HG03039 (cell line): Measurements from ENCODE around the gene GLRA1.
"Not testable (repeated sequence)": the region's sequence is repeated elsewhere in the genome, so short reads cannot be mapped to it uniquely, and the experiment has no call there.

ENCODE experiments used
- ATAC-seq: cut with Tn5 transposase; IDR thresholded peaks from one replicate; pipeline ENCODE4 v1.9.1; 2021; ENCODE audit warnings: mild to moderate bottlenecking, moderate library complexity; ENCODE audit not compliant: unreplicated experiment

The GLRA1 gene

DNA sequence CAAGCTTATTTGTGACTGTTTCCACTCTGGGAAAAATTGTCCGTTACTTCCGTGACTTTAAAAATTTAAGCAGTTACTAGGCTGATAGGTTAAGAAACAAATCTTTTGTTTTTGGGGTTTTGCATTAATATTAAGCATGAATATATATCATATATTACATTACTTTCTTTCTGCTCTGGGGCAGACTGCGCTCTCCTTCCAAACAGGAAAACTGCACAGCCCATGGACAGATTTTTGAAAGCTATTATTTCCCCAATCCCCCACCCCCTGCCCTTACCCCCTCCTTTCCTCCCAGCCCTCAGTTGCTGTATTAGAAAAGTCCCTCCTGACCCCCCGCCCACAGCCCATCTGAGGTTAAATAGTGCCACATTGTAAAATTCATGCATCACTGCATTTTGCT, 102.5 kb downstream of the GLRA1 start:
- no peak for ATAC-seq

DNA sequence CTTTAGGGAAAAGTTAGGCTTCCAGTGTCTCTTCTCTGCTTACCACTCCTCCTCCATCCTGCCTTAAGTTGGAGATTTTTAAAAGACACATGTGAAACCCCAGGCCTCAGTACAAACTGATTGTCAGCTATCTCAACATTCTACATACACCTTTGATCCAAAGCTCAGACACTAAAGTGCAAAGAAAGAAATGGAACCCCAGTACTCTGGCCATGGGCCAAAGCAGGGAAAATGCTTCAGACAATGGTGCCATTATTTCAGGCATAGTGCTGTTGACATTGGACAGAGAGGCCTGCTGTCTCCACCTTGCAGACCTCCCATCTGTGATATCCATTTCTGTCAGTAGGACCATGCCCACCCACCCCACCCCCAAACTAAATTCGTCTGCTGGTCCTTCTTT, 103.7 kb downstream of the GLRA1 start:
- no peak for ATAC-seq

DNA sequence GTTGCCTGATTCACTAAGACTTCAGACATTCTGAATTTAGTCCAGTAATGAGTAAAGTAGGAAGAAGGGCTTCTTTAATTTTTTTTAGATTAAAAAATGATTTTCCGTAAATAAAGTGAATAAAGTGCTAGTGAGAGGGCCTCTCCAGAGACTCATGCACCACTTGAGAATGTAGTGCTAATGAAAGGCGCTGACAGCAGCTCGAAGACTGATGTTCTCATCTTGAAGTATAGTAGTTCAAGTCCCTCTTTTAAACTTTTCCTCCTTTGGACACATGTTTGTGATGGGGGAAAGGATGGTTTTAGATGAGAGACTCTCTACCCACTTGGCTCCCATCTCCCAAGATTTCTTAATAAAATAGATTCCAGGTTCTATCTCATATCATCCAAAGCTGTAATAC, 104.4 kb downstream of the GLRA1 start:
- ATAC-seq, result no peak

DNA sequence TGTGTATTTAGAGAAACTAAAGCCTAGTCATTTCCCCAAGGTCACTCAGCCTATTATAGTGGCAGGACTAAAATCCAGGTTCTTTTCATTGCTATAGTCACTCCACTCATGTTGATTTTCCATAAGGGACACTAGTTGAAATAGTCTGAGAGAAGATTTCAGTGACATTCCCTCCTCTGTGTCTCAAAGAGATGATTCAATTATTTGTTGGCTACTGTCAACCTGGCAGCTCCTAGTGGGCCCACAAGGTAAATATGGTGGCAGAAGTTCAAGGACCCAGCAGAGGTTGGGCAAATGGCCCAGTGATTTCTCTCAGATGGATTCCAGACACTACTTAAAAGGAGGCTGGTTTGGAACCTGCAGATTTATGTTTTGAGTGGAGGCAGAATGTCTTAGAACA, 104.8 kb downstream of the GLRA1 start:
- ATAC-seq, result no peak

DNA sequence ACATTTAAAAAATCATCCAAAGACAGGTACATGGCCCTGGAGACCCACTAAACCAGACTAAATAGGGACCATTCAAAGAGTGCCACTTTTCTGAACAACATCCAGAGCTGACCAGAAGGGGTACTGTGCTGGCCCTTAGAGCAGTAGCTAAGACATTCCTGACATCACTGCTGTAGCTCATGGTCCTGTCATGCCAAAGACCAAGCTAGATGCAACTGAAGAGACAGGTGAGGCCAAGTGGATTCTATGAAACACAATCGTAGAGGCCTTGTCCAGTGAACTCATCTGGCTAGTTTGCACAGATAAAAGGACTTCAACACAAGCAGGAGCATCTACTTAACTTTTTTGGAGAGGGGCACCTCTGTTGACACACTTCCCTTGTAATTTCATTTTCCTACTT, 109.6 kb downstream of the GLRA1 start:
- ATAC-seq, result no peak

DNA sequence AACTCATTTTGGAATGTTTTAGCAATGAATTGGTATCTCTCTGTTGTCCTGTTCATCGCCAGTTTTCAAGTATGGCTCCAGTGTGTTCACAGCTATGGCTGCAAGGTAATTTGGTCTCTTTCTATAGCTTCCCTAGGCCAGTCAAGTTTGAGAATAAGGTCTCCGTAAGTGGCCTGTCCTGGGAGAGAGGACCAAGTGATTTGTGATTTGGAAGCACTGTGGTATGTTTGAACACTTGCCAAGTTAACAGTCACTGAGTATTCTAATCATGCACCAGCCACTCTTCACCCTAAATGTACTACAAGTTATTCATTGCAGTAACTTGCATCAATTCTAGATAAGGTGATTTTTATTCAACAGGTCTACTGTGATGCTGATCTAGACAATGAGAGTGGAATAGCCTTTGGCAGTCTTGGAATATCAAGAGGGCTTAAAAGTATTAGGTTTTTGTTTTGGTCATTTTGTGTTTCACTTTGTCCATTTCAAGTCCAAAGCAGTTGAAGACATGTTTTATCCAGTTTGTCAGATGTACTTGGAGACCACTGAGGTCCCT, 111.8 kb downstream of the GLRA1 start:
- no peak for ATAC-seq

DNA sequence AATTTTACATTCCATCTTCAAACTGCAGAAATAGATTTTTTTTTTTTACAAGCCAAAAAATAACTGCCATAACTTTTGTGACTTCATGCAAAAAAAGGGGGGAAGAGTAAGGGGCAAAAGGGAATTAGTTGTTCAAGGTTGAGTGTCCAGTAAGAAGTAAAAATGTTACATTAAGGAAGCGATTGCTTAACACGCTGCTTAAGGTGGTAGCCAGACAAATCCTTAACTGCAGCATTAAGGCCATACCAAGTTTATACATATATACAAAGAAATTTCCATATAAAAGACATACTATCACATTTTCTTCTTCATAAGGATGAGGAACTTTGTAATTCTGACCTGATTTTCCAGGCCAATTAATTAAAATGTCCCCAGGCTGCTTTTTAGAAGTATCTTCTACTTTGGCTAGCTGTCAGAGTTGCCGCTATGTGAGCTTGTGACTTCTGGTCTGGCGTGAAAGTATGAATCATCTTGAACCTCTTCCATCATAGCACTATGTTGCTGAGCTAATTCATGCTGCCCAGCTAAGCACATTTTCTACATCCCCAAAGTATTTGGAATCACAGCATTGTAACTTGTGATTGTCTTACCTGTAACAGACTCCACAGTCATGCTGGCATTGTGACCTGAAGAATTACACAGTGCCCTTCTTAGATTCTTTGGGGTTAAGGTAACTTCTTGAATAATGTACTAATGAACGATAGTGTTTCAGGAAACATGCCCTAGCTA, 112.9 kb downstream of the GLRA1 start:
- no peak for ATAC-seq

DNA sequence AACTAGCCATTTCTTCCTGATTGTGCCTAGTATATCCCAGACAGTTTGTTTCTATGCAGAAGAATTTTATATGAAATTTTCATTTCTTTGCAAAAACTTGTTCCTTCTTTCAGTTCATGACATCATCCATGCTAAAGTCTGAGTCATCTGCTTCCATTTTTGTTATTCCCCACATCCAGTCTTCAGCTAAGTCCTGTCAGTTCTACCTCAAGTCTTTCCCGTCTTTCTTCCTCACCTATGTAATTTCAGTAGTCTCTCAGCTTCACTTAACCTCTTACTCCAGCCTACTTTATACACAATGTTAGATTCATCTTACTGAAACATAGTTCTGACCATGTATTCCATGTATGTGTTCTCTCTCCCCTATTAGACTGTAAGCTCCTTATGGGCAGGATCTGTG, 113.8 kb downstream of the GLRA1 start:
- ATAC-seq, result no peak

DNA sequence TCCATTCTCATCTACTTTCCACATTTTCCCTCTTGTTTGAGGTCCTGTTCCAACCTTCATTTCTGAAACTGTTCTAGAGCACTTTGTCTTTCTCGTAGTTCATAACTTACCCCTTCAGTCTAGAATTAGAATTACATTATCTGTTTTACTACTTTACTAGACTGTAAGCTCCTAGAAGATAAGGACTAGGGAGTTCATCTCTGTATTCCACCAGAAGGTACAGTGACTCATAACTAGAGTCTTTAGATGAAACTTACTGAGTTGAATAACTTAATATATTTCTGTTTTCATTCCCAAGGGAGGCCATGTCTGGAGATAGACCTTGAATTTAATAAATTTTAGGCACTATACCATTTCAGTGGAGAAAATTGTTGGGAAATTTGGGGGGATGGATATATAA, 114.2 kb downstream of the GLRA1 start:
- no peak for ATAC-seq

DNA sequence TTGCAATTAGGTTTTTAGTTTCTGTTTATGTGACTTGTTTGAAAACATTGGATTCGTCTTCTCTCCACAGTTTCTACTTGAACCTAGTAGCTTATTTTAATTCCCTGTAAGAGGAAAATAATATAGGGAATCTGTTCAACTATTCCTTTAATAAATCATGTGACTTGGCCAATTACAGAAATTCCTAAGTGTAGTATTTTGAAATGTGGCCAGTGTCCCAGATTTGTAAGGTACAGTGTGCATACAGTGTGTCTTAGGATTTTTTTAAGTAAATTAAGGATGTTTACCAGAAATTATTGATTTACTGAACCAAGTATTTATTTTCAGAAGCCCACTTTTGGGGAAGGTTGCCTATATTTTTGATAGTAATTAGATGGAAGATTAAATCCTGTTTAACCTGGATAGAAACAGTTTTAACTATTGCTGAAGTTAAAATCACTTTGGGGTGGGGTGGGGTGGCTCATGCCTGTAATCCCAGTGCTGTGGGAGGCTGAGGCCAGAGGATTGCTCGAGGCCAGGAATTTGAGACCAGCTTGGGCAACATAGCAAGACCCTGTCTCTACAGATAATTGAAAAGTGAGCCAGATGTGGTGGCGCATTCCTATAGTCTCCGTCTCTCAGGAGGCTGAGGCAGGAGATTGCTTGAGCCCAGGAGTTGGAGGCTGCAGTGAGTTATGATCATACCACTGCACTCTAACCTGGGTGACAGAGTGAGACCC, 116.0 kb downstream of the GLRA1 start:
- no peak for ATAC-seq

DNA sequence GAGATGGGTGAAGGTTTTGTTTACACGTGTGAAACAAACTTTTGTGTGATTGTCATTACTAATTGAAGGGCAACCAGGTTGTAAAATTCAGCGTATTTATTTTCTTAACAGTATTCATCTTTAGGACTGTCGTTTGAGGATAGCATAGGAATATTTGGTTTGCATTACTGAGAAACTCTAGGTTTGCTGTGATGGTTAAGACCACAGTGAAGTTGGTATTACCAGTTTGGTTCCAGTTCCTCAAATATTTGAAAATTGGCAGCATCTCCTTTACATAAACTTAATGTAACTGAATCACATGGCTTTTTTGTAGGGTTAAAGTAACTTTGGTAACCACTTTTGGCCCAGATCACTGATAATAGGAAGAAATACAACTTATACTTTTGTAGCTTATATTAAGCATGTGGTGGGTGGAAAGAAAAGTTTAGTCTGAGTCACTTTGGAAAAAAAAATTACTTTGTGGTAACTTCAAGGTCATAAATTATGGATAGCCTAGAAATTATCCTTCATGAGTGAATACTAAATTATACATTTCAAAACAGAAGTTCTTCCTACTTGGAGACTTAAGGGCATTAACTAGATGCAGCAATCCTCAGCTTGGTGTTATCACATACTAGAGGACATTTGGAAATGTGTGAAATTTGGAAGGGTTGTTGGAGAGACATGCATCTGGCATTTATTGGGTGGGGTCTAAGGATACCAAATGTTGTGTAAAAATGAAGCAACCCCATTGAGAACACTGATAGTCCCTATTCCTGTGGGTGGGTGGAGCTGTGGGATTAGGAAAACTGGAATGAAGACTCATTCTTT, 119.0 kb downstream of the GLRA1 start:
- ATAC-seq, result no peak

DNA sequence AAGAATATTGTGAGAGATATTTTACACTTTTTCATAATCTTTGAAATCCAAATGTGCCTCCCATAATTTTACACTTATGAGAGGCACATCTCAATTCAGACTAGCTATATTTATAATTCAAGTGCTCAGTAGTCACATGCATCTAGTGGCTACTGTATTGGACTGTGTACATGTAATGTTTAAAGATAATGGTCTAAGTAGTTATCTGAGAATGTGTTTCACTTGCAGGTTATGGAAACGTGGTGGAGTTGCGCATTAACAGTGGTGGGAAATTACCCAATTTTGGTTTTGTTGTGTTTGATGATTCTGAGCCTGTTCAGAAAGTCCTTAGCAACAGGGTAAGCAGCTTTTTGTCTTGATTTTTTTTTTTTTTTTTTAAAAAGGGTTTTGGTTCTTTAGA, 124.1 kb downstream of the GLRA1 start:
- no peak for ATAC-seq

DNA sequence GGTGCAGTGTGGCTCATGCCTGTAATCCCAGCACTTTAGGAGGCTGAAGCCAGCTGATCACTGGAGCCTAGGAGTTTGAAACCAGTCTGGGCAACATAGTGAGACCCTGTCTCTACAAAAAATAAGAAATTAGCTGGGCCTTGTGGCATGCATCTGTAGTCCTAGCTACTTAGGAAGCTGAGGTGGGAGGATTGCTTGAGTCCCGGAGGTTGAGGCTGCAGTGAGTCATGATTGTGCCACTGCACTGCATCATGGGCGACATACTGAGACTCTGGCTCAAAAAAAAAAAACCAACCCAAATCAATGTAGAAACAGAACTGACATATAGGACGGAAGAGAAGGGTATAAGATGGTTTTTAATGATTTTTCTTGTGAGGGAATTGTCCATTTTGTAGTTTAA, 125.2 kb downstream of the GLRA1 start:
- no peak for ATAC-seq

DNA sequence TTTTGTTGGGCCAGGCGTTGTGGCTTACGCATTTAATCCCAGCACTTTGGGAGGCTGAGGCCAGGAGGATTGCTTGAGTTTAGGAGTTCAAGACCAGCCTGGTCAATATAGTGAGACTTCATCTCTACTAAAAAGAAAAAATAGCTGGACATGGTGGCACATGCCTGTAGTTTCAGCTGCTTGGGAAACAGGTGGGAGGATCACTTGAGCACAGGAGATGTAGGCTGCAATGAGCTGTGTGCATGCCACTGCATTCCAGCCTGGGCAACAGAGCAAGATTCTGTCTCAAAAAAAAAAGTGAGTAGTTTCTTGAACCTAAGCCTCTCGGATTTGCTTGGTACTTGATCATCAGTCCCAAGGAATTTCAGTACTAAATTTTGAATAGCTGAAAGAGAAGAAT, 126.0 kb downstream of the GLRA1 start:
- no peak for ATAC-seq

DNA sequence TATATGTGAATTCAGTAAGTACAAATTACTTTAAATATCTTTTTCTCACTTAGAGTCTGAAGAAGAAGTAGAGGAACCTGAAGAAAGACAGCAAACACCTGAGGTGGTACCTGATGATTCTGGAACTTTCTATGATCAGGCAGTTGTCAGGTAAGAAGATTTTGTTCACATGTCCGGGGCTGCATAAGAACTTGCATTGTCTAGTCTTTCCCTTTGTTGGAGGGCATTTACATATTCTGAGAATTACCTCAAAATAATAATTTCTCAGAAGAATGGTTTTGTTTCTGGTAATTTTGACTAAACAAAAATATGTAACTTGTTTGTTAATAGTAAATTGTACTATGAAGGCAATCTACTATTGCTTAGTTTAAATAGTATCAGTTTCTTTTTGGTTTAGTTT, 129.2 kb downstream of the GLRA1 start:
- no peak for ATAC-seq

DNA sequence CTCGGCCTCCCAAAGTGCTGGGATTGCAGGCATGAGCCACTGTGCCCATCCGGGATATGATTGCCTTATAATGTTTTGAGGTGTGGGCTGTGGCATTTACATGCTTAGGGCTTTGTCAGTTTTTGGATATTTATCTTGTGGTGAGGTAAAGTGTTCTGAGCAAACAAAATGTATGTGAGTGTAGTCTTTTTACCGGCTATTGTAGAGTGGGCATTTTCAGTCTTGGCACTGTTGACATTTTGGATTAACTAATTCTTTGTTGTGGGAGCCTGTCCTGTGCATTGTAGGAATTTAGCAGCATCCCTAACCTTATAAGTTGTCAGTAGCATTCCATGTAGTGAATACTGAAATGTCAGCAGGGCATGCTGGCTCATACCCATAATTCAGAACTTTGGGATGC, 131.3 kb downstream of the GLRA1 start:
- ATAC-seq, result no peak

DNA sequence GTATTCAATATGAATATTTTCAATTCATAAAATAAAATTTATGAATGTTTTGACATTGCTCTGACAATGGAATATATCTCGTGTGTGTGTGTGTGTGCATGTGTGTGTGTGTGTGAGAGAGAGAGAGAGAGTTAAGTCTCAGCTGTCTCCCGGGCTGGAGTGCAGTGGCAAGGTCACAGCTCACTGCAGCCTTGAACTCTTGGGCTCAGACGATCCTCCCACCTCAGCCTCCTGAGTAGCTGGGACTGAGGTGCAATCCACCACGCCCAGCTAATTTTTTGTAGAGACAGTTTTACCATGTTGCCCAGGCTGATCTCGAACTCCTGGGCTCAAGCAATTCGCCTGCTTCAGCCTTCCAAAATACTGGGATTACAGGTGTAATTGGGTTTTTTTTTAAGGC, 136.8 kb downstream of the GLRA1 start:
- ATAC-seq, result no peak

DNA sequence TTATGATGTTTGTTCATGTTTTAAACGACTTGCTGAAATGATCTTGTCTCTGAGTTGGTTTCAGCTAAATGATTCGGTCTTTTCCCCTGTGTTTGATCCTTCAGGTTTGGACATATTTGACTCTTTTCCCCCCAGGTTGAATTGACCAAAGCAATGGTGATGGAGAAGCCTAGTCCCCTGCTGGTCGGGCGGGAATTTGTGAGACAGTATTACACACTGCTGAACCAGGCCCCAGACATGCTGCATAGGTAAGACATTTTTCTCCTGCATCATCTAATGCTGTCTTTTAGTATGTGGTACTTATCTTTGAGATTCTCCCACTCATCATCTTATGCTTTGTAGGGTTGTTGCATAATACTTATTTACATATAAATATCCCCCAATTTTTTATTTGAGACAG, 138.2 kb downstream of the GLRA1 start:
- no peak for ATAC-seq

DNA sequence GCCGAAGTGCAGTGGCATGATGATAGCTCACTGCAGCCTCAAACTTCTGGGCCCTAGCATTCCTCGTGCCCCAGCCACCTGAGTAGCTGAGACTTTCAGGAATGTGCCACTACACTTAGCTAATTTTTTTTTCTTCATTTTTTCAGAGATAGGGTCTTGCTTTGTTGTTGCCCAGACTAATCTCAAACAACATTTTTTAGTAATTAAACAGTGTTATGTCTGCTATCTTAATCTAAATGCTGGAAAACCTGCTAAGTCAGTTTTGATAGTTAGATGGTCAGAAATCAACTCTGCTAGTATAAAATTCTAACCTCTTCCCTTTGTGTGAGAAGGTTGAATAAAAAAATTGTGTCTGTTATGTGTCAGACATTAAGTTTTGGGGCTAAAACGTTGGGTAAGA, 140.5 kb downstream of the GLRA1 start:
- ATAC-seq, result no peak

DNA sequence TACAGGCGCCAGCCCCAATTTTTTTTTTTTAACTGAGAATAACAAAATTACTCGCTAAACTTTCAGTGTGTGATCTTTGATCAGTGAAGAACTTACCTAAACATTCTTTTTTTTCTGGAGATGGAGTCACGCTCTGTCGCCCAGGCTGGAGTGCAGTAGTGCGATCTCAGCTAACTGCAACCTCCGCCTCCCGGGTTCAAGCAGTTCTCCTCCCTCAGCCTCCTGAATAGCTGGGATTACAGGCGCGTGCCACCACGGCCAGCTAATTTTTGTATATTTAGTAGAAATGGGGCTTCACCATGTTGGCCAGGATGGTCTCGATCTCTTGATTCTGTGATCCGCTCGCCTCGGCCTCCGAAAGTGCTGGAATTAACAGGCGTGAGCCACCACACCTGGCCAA, 141.0 kb downstream of the GLRA1 start:
- not testable (repeated sequence) for ATAC-seq

DNA sequence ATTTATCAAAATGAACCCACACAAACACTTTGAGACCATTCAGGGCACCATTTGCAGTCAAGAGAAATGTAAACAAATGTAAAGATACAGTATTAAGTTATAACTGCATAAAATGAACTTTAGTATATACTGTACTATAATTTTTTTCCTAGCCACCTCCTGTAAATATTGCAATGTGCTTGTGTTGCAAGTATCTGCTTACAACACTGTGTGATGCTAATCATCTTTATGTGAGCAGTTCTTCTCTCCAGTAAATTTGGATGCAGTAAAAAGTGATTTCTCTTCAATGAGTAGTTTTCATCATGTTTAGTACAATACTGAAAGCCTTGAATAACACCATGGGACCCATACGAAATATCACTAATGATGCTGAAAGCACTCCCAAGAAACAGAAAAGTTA, 143.4 kb downstream of the GLRA1 start:
- no peak for ATAC-seq

DNA sequence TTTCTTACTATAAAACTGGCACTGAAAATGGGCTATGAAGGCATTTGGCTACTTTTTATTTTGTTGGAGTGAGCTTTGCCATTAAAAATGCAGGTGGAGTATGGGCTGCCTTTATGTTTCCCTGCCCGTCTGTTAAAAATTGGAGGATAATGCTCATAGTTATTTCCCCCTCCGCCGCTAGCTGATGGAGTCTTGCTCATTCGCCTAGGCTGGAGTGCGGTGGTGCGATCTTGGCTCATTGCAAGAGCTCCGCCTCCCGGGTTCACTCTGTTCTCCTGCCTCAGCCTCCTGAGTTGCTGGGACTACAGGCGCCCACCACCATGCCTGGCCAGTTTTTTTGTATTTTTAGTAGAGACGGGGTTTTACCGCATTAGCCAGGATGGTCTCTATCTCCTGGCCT, 144.3 kb downstream of the GLRA1 start:
- no peak for ATAC-seq
